GM18511 (cell line): ENCODE measurements around the gene RUBCNL.
A peak's percentile ranks its signal among the peaks of the same experiment; 100 is the strongest.

Experiments used
- ATAC-seq: cut with Tn5 transposase; IDR thresholded peaks from one replicate; pipeline ENCODE4 v1.9.1; 2021; ENCODE audit warnings: mild to moderate bottlenecking, moderate library complexity; ENCODE audit not compliant: unreplicated experiment

RUBCNL gene

GRCh38 chr13:46313024-46313423 lies 74.0 kb downstream of the RUBCNL start:
- no peak for ATAC-seq

GRCh38 chr13:46311217-46311616 lies 75.8 kb downstream of the RUBCNL start:
- ATAC-seq, result no peak

- ATAC-seq, result no peak
Observed at GRCh38 chr13:46310066-46310465, 77.0 kb downstream of the RUBCNL start.

GRCh38 chr13:46307554-46307953 lies 79.5 kb downstream of the RUBCNL start:
- no peak for ATAC-seq

GRCh38 chr13:46304546-46304945 lies 82.5 kb downstream of the RUBCNL start:
- no peak for ATAC-seq

GRCh38 chr13:46303742-46304385 lies 83.2 kb downstream of the RUBCNL start:
- no peak for ATAC-seq

GRCh38 chr13:46297361-46297811 lies 89.7 kb downstream of the RUBCNL start:
- no peak for ATAC-seq

GRCh38 chr13:46296921-46297320 lies 90.1 kb downstream of the RUBCNL start:
- no peak for ATAC-seq

GRCh38 chr13:46296115-46296822 lies 90.8 kb downstream of the RUBCNL start:
- ATAC-seq, result peak; percentile 55

GRCh38 chr13:46295491-46296114 lies 91.4 kb downstream of the RUBCNL start:
- peak; percentile 75 for ATAC-seq

- ATAC-seq, result no peak
Observed at GRCh38 chr13:46293436-46293835, 93.6 kb downstream of the RUBCNL start.
